GM18907 (cell line): ENCODE data around the gene UBE2QL1.

Source experiments
- ATAC-seq: cut with Tn5 transposase; IDR thresholded peaks from one replicate; pipeline ENCODE4 v1.9.1; 2021; ENCODE audit warnings: mild to moderate bottlenecking, moderate library complexity; ENCODE audit not compliant: unreplicated experiment

UBE2QL1 gene

GRCh38 chr5:6522331-6522730 is 73.7 kb downstream of the UBE2QL1 start:
- no peak for ATAC-seq

DNA sequence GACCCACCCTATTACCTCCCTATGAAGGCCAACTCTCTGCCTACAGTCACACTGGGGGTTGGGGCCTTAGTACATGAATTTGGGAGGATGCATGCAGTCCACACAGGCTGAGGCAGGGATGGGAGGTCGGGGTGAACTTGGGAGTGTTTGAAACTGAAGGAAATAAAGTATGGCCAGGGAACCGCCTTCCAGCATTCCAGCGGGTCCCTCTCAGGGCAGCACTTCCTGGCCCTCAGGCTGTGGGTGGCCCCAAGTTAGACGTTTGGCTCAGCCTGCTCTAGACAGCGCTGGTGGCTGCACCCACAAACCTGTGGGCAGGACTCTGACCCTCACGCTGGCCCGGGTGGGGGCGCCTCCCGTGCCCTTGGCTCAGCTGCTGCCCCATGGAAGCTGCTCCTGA is 74.3 kb downstream of the UBE2QL1 start:
- no peak for ATAC-seq

- no peak for ATAC-seq
These were observed 76.8 kb downstream of the UBE2QL1 start for GRCh38 chr5:6525422-6525821.

GRCh38 chr5:6525910-6526309 is 77.3 kb downstream of the UBE2QL1 start:
- ATAC-seq, result no peak

DNA sequence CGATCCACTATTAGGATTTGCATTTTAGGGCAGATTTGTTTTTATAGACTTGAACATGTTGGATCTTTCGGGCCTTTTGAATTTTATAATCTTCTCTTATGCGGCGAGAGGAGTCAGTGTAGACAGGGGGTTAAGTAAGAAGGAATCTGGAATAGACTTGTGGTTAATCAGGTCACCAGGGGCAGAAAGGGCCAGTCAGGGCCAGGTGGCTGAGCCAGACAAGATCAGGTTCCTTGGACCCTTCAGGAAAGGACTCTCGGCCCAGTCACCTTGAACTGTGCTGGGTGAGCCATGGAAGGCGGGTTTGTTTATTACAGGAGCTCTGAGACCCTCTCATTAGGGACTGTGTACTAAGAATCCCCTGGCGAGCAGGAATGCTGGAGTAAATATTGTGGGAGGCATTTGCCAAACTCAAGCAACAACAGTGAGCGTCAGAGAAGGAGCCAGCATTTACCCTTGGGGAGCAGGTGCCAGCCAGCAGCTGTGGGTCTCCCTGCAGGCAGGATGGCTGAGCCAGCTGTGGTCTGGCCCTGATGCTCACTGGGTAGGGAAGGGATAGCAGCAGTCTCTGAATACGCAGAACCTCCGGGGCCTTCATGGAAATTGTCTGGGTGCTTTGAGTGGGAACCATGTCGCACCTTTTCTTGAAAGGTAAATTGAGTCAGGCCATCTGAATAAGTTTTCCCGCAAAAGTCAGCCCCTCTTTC is 79.2 kb downstream of the UBE2QL1 start:
- no peak for ATAC-seq

GRCh38 chr5:6535594-6535993 is 86.9 kb downstream of the UBE2QL1 start:
- no peak for ATAC-seq

GRCh38 chr5:6539060-6539459 is 90.4 kb downstream of the UBE2QL1 start:
- no peak for ATAC-seq

- no peak for ATAC-seq
These were observed 91.6 kb downstream of the UBE2QL1 start for GRCh38 chr5:6540111-6540827.

DNA sequence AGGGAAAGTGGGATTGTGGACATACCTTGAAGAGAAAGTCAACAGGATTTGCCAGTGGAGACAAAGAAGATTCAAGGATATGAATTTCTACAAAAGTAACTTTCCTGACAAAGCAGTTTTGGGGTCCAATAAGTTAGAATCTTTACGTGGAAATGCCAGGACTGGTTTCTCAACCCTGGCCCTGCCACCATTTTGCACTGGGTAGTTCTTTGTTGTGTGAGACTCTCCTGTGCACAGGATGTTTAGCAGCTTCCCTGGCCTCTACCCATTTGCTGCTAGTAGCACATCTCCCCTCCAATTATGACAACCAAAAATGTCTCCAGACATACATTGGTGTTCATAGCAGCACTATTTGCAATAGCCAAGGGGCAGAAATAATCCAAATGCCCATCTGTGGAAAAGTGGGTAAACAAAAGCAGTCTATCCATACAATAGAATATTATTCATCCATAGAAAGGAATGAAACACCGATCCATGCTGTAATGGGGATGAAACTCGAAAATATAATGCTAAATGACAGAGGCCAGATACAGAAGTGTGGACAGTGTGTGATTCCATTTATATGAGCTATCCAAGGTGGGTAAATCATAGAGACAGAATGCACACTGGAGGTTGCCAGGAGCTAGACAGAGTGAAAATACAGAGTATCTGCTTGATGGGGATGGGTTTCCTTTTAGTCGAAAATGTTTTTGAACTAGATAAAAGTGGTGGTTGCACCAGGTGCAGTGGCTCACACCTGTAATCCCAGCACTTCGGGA is 92.8 kb downstream of the UBE2QL1 start:
- no peak for ATAC-seq

- ATAC-seq, result no peak
These were observed 94.0 kb downstream of the UBE2QL1 start for GRCh38 chr5:6542421-6543345.

DNA sequence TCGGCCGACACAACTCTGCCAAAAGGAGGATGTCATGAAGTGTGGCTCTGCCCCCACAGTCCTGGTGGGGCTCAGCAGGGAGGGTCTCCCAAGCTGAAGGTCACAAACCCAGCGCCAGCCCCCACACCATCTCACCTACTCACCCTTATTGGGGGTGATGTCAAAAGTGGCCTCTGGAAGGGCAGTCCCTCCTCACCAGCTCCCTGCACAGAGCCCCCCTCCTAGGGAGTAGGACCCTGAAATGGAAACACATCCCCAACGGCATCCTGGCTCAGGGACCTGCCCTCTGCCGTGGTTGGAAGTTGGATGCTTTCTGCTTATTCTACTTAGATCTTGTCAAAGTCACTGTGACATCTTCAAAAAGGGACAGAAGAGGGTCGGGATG is 94.7 kb downstream of the UBE2QL1 start:
- no peak for ATAC-seq

GRCh38 chr5:6543830-6544560 is 95.3 kb downstream of the UBE2QL1 start:
- no peak for ATAC-seq
